HL-60 (cell line): ENCODE data around the gene DCAF7.

Experiments
- DNase-seq, 2 experiments: peaks; one replicate each; pipeline ENCODE4 v3.0.0-alpha.2; 2010 to 2020; ENCODE audit warnings: low read depth in 1 of 2, low spot score in 1 of 2
- H3K27ac ChIP-seq: fragments of 250-450 bp; sonication (Bioruptor Pico); replicated peaks from 2 replicates; pipeline ENCODE4 v1.5.1; 2020; ENCODE audit warnings: mild to moderate bottlenecking, moderate library complexity
- H3K27me3 ChIP-seq: fragments of 250-450 bp; sonication (Bioruptor Pico); 2 replicates; pipeline ENCODE4 v1.5.1; 2021; ENCODE audit warnings: mild to moderate bottlenecking, moderate library complexity; ENCODE audit not compliant: insufficient read depth, poor library complexity, severe bottlenecking
- H3K4me3 ChIP-seq: replicated peaks from 2 replicates; pipeline ENCODE4 v1.5.1; 2011; ENCODE audit warnings: mild to moderate bottlenecking, control low read depth, low read length; ENCODE audit not compliant: insufficient read depth
- GABPA ChIP-seq: IDR thresholded peaks from 2 replicates; pipeline ENCODE4 v1.6.1; 2012; ENCODE audit warnings: low read depth
- POLR2AphosphoS5 ChIP-seq: IDR thresholded peaks from 2 replicates; pipeline ENCODE4 v1.6.1; 2012; ENCODE audit warnings: low read depth
- SPI1 ChIP-seq: IDR thresholded peaks from 2 replicates; pipeline ENCODE4 v1.6.1; 2012; ENCODE audit warnings: low read depth, mild to moderate bottlenecking, borderline replicate concordance
- TF ChIP-seq, protein P1 (sequence below): IDR thresholded peaks from 2 replicates; pipeline ENCODE4 v1.6.1; 2012; ENCODE audit warnings: low read depth; ENCODE audit not compliant: insufficient replicate concordance
- TF ChIP-seq, protein P2 (sequence below): IDR thresholded peaks from one replicate; pipeline ENCODE4 v1.5.1; 2011; ENCODE audit warnings: low read length, control low read depth, inconsistent platforms; ENCODE audit not compliant: insufficient read depth

The DCAF7 gene

DNA sequence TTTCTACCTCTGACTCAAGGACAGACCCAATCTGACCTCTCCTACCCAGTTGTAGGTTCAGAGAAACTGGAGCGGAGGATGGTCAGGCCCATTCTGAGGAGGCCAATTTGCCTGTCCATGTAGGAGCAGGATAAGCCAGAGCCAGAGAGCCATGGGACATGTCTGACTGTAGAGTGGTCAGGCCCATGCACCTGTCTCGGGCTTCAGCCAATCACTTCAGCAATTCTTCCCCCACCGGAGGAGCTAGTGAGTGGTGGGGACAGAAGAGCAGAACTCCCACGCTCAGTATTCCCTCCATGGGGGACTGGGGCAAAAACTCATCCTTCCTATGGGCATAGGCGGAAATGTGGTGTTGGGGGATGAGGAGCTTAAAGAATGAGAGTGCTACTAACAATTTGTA lies 14.3 kb downstream of the DCAF7 start:
- H3K27ac ChIP-seq = no peak overlapping the region
- no peak overlapping the region for H3K4me3 ChIP-seq
- H3K27me3 ChIP-seq = no peaks in the 10 kb centered on the region
- DNase-seq = no peak
- TF ChIP-seq GABPA (no peak), SPI1 (no peak), POLR2AphosphoS5 (no peak)
- TF ChIP-seq, protein P1, sequence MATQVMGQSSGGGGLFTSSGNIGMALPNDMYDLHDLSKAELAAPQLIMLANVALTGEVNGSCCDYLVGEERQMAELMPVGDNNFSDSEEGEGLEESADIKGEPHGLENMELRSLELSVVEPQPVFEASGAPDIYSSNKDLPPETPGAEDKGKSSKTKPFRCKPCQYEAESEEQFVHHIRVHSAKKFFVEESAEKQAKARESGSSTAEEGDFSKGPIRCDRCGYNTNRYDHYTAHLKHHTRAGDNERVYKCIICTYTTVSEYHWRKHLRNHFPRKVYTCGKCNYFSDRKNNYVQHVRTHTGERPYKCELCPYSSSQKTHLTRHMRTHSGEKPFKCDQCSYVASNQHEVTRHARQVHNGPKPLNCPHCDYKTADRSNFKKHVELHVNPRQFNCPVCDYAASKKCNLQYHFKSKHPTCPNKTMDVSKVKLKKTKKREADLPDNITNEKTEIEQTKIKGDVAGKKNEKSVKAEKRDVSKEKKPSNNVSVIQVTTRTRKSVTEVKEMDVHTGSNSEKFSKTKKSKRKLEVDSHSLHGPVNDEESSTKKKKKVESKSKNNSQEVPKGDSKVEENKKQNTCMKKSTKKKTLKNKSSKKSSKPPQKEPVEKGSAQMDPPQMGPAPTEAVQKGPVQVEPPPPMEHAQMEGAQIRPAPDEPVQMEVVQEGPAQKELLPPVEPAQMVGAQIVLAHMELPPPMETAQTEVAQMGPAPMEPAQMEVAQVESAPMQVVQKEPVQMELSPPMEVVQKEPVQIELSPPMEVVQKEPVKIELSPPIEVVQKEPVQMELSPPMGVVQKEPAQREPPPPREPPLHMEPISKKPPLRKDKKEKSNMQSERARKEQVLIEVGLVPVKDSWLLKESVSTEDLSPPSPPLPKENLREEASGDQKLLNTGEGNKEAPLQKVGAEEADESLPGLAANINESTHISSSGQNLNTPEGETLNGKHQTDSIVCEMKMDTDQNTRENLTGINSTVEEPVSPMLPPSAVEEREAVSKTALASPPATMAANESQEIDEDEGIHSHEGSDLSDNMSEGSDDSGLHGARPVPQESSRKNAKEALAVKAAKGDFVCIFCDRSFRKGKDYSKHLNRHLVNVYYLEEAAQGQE = no peak
- TF ChIP-seq, protein P2, sequence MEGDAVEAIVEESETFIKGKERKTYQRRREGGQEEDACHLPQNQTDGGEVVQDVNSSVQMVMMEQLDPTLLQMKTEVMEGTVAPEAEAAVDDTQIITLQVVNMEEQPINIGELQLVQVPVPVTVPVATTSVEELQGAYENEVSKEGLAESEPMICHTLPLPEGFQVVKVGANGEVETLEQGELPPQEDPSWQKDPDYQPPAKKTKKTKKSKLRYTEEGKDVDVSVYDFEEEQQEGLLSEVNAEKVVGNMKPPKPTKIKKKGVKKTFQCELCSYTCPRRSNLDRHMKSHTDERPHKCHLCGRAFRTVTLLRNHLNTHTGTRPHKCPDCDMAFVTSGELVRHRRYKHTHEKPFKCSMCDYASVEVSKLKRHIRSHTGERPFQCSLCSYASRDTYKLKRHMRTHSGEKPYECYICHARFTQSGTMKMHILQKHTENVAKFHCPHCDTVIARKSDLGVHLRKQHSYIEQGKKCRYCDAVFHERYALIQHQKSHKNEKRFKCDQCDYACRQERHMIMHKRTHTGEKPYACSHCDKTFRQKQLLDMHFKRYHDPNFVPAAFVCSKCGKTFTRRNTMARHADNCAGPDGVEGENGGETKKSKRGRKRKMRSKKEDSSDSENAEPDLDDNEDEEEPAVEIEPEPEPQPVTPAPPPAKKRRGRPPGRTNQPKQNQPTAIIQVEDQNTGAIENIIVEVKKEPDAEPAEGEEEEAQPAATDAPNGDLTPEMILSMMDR = no peak

DNA sequence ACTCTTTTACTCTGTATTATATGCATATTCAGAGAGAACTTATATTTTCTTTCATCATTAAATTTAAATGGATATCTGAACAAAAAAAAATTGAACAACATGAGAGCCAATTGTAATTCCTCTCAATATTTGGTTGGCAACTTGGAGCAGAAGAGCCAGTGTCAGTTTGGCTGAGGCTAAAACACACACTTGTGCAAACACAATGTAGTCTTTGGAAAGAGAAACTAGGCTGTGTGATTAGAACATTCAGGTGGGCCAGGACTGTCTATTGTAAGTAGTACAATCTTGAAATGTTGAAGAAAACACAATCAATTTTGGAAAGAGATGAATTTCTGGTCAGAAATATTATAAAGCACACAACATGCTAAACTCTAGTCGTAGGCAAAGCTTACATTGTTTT lies 17.0 kb downstream of the DCAF7 start:
- DNase-seq = no peak
- TF ChIP-seq, protein P2 = no peak
- TF ChIP-seq, protein P1 = no peak
- TF ChIP-seq SPI1 = no peak
- no peak for TF ChIP-seq POLR2AphosphoS5
- TF ChIP-seq GABPA = no peak
- H3K27me3 ChIP-seq = no peaks in the 10 kb centered on the region

DNA sequence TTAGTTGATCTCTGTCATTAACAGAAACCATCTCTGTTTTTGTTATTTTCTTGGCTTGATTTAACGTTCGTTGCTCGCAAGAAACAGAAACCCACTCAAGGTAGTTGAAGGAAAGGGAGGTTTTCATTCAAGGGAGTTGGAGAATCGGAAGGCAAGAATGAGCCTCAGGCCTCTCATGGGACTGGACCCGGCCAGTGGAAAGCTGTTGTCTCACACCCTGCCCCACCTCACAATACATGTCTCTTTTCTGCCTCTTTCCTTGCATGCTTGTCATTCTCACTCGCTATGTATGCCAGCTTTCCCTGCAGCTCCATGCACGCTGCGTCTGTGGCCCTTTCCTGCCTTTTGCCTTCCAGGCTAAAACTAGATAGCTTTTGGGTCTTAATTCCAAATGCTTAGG lies 18.3 kb downstream of the DCAF7 start:
- DNase-seq = no peak
- no peak overlapping the region for H3K4me3 ChIP-seq
- H3K27ac ChIP-seq = no peak overlapping the region
- no peaks in the 10 kb centered on the region for H3K27me3 ChIP-seq
- TF ChIP-seq POLR2AphosphoS5 (no peak), SPI1 (no peak), GABPA (no peak)
- TF ChIP-seq, protein P1 = no peak
- TF ChIP-seq, protein P2 = no peak

More for the DNA sequence above, 17.0 kb downstream of the DCAF7 start:
- Histone ChIP-seq H3K27ac (no peak overlapping the region), H3K4me3 (no peak overlapping the region)
